Bronchial epithelial cell (primary cell): ENCODE results near the gene TAF3. TPM values are rescaled to one million over a fixed set of nuclear protein-coding genes. Genes with fewer than 3 reads are reported as not detected.

Experiments used
- DNase-seq: peaks from one replicate; pipeline ENCODE4 v3.0.0-alpha.2; 2010; ENCODE audit warnings: low read depth
- FAIRE-seq: peaks from 2 replicates; lab custom pipeline; 2011; peaks lifted over from hg19 to GRCh38; lab: Jason Lieb, UNC
- H3K27me3 ChIP-seq: 2 replicates; pipeline ENCODE4 v1.5.1; 2011; ENCODE audit warnings: low read length; ENCODE audit not compliant: control insufficient read depth, insufficient read depth
- H3K36me3 ChIP-seq: 2 replicates; pipeline ENCODE4 v1.5.1; 2011; ENCODE audit warnings: low read length; ENCODE audit not compliant: control insufficient read depth, insufficient read depth
- H3K4me3 ChIP-seq: 2 replicates; pipeline ENCODE4 v1.5.1; 2011; ENCODE audit warnings: mild to moderate bottlenecking, low read depth, low read length, control low read depth
- total RNA-seq: library from RNA; depleted of rRNA; stranded (reverse); fragments of >200 nt; gene quantifications from 2 replicates; pipeline ENCODE4 v1.2.1, GENCODE V29; 2014
- TF ChIP-seq, protein P1 (sequence below): IDR thresholded peaks from 2 replicates; pipeline ENCODE4 v1.5.1; 2011; ENCODE audit warnings: mild to moderate bottlenecking, moderate library complexity, low read length, control low read depth, inconsistent platforms; ENCODE audit not compliant: insufficient read depth, severe bottlenecking

TAF3 gene
- total RNA-seq, 1 donor from 2014 or later: 1.3 TPM

DNA sequence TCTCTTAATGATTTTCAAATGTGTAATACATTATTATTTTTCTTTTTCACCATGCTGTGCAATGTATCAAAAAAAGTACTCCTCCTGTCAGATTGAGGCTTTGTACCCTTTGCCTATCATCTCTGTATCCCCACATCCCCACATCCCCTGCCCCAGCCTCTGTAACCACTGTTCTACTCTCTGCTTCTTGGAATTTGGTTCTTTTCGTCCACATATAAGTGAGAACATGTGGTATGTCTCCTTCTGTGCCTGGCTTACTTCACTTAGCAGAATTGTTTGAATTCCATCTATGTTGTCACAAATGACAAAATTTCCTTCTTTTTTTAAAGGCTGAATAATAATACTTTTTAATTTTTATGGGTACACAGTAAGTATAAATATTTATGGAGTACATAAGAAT, 13.8 kb downstream of the TAF3 start:
- FAIRE-seq: no peak
- DNase-seq: no peak
- TF ChIP-seq, protein P1, sequence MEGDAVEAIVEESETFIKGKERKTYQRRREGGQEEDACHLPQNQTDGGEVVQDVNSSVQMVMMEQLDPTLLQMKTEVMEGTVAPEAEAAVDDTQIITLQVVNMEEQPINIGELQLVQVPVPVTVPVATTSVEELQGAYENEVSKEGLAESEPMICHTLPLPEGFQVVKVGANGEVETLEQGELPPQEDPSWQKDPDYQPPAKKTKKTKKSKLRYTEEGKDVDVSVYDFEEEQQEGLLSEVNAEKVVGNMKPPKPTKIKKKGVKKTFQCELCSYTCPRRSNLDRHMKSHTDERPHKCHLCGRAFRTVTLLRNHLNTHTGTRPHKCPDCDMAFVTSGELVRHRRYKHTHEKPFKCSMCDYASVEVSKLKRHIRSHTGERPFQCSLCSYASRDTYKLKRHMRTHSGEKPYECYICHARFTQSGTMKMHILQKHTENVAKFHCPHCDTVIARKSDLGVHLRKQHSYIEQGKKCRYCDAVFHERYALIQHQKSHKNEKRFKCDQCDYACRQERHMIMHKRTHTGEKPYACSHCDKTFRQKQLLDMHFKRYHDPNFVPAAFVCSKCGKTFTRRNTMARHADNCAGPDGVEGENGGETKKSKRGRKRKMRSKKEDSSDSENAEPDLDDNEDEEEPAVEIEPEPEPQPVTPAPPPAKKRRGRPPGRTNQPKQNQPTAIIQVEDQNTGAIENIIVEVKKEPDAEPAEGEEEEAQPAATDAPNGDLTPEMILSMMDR: no peak
- Histone ChIP-seq H3K4me3 (no peak overlapping the region), H3K36me3 (no peaks in the 10 kb centered on the region), H3K27me3 (no peaks in the 10 kb centered on the region)

- TF ChIP-seq, protein P1: no peak
- Histone ChIP-seq H3K36me3 (no peaks in the 10 kb centered on the region), H3K4me3 (no peak overlapping the region), H3K27me3 (no peaks in the 10 kb centered on the region)
- DNase-seq (no peak), FAIRE-seq (no peak)
These were observed 14.9 kb downstream of the TAF3 start for GRCh38 chr10:7833210-7833609.

DNA sequence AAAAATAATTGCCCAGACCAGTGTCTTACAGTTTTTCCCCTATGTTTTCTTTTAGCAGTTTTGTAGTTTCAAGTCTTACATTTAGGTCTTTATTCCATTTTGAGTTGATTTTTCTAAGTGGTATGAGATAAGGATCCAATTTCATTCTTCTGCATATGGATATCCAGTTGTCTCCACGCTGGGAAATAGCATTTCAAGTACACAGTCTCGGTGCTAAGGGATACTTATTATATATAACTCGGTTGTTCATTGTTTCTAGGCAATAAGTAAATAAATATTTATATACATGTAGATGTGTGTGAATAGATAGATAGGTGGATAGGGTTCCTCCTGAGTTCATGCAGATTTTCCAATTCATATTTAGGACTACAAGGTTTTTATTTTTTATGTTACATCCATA, 16.0 kb downstream of the TAF3 start:
- no peak for FAIRE-seq
- Histone ChIP-seq H3K27me3 (no peaks in the 10 kb centered on the region), H3K36me3 (no peaks in the 10 kb centered on the region), H3K4me3 (no peak overlapping the region)
- no peak for DNase-seq
- TF ChIP-seq, protein P1: no peak

GRCh38 chr10:7836571-7836970, 18.3 kb downstream of the TAF3 start:
- H3K27me3 ChIP-seq: no peaks in the 10 kb centered on the region
- no peak overlapping the region for H3K4me3 ChIP-seq
- DNase-seq: no peak
- H3K36me3 ChIP-seq: no peaks in the 10 kb centered on the region
- no peak for FAIRE-seq
- TF ChIP-seq, protein P1: no peak

DNA sequence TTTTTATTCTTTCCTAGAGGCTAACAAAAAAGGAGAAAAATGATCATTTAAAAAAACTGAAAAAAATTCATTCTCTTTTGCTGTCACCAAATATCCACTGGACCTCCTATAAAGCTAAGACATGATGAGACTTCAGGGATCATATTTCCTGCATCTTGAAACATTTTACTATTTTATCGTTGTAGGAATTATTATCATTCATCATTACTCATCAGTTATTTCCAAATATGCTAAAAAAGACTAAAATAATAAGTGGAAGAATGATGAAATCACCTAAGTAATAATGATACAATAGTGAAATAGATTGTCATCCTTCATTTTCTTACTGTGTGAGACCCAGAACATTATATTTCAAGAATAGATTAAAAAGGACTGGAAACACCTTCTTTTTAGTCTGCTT, 28.3 kb downstream of the TAF3 start:
- DNase-seq (no peak), FAIRE-seq (no peak)
- H3K36me3 ChIP-seq: no peaks in the 10 kb centered on the region
- no peaks in the 10 kb centered on the region for H3K27me3 ChIP-seq
- no peak overlapping the region for H3K4me3 ChIP-seq
- TF ChIP-seq, protein P1: no peak

GRCh38 chr10:7853226-7853842, 35.0 kb downstream of the TAF3 start:
- no peaks in the 10 kb centered on the region for H3K27me3 ChIP-seq
- no peak for FAIRE-seq

More at GRCh38 chr10:7853226-7853842, 35.0 kb downstream of the TAF3 start:
- Histone ChIP-seq H3K36me3 (no peaks in the 10 kb centered on the region), H3K4me3 (no peak overlapping the region)
- TF ChIP-seq, protein P1: no peak
- no peak for DNase-seq
